ENCODE measurements around the gene DACT1. TPM values are rescaled to one million over a fixed set of nuclear protein-coding genes. Genes with fewer than 3 reads are reported as not detected.

Gene DACT1
- total and polyA plus RNA-seq, 2 donors: 4.0 to 9.3 TPM

DNA sequence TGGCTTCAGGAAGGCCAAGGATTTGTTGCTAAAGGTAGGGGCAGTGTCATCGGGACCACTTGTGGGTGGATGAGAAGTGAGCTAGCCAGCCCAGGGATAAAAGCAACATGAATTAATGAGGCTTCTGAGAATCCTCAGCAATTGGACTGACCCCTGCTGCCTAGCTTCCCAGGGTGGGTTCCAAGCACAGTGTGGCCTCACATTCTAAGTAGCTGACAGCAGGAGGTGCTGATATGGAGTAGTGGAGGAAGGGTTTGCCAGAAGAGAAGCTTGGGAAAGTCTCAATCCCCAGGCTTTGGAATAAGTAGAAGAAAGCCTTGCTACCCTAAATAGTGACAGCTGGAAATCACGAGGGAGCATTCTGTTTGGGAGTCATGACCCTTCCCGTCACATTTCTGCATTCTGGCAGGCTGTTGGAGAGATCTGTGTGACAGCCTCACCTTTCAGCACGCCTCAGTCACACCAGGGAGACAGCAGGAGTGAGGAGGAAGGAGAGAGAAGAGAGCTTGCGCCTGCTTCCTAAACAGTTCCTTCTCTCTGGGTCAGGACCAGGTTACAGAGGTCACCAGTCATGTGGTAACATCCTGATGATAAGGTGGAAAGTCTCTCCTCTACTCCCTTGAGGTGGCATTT lies 31.2 kb downstream of the DACT1 start:
- no peak for DNase-seq (ENCODE audit: low read depth in 6 of 9, low spot score in 9 of 9)
- no peaks in the 10 kb centered on the region for H3K9me3 ChIP-seq (ENCODE audit: control insufficient read depth in 2 of 2, insufficient read depth in 1 of 2, low read length in 1 of 2)
- WGBS: 90% methylated on average over 5 of the region's 5 CpGs
- H3K4me3 ChIP-seq (ENCODE audit: low read length in 2 of 2): no peak overlapping the region
- H3K36me3 ChIP-seq (ENCODE audit: control insufficient read depth in 2 of 2, insufficient read depth in 2 of 2, low read length in 1 of 2): no peaks in the 10 kb centered on the region
- H3K27me3 ChIP-seq (ENCODE audit: control insufficient read depth in 2 of 2, insufficient read depth in 1 of 2, low read length in 1 of 2): no peaks in the 10 kb centered on the region
- no peak overlapping the region for H3K27ac ChIP-seq (ENCODE audit: low read depth in 1 of 2, low read length in 1 of 2)
- no peaks in the 10 kb centered on the region for H3K4me1 ChIP-seq (ENCODE audit: control insufficient read depth in 2 of 2, insufficient read depth in 2 of 2, low read length in 2 of 2)

DNA sequence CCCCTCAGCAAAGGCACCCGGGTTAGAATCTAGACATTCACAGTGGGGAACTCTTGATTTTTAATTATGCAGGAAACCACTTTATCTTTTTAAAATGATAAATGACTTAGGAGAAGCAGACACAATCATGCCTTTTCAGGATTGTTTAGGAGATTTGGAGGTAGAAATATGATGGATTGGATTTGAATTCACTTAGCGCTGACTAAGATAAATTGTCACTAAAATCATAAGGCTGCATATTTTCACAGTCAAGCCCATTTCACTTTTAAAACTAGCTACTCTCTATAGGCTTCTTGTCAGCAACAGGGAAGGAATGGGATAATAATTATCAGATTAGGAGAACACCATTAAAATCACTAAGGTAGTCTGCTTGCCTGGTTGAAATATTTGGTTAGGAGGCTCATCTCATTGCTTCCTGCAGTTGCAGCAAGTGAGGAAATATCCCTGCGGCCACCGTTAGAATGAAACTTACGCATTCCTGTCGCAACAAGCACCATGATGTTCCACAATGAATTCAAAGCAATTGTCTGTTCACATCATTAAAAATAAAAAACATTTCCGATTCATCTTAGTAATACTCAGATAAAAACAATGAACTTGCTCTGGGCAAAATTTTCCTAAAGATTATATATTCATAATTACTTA lies 31.9 kb downstream of the DACT1 start:
- Histone ChIP-seq H3K27ac (ENCODE audit: low read depth in 1 of 2, low read length in 1 of 2) (no peak overlapping the region), H3K27me3 (ENCODE audit: control insufficient read depth in 2 of 2, insufficient read depth in 1 of 2, low read length in 1 of 2) (no peaks in the 10 kb centered on the region), H3K4me3 (ENCODE audit: low read length in 2 of 2) (no peak overlapping the region), H3K36me3 (ENCODE audit: control insufficient read depth in 2 of 2, insufficient read depth in 2 of 2, low read length in 1 of 2) (no peaks in the 10 kb centered on the region), H3K4me1 (ENCODE audit: control insufficient read depth in 2 of 2, insufficient read depth in 2 of 2, low read length in 2 of 2) (no peaks in the 10 kb centered on the region), H3K9me3 (ENCODE audit: control insufficient read depth in 2 of 2, insufficient read depth in 1 of 2, low read length in 1 of 2) (no peaks in the 10 kb centered on the region)
- no peak for DNase-seq (ENCODE audit: low read depth in 6 of 9, low spot score in 9 of 9)
- 93% methylated on average over 7 of the region's 7 CpGs for WGBS

GRCh38 chr14:58671024-58671423 lies 33.3 kb downstream of the DACT1 start:
- Histone ChIP-seq H3K27me3 (ENCODE audit: control insufficient read depth in 2 of 2, insufficient read depth in 1 of 2, low read length in 1 of 2) (no peaks in the 10 kb centered on the region), H3K27ac (ENCODE audit: low read depth in 1 of 2, low read length in 1 of 2) (no peak overlapping the region), H3K36me3 (ENCODE audit: control insufficient read depth in 2 of 2, insufficient read depth in 2 of 2, low read length in 1 of 2) (no peaks in the 10 kb centered on the region), H3K4me1 (ENCODE audit: control insufficient read depth in 2 of 2, insufficient read depth in 2 of 2, low read length in 2 of 2) (no peaks in the 10 kb centered on the region), H3K9me3 (ENCODE audit: control insufficient read depth in 2 of 2, insufficient read depth in 1 of 2, low read length in 1 of 2) (no peaks in the 10 kb centered on the region), H3K4me3 (ENCODE audit: low read length in 2 of 2) (no peak overlapping the region)
- 89% methylated on average over 1 of the region's 1 CpG for WGBS
- no peak for DNase-seq (ENCODE audit: low read depth in 6 of 9, low spot score in 9 of 9)

DNA sequence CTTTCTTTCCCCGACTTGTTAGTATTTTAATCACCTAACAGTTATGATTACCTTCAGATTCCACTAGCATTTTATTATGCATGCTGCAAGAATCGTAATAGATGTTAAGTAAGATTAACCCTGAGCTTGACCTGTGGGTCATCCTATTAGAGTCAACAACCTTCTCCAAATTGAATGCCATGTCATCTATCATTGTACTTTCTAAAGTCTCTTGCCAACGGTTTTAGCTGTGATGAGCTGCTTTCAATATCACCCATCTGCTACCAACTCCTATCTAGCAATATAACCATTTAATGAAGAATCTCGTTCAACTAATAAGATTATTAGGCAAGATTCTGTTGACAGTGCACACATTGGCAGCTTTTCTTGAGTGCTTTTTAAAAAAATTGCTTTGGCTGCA lies 33.7 kb downstream of the DACT1 start:
- H3K27ac ChIP-seq (ENCODE audit: low read depth in 1 of 2, low read length in 1 of 2): no peak overlapping the region
- no peak overlapping the region for H3K4me3 ChIP-seq (ENCODE audit: low read length in 2 of 2)
- H3K27me3 ChIP-seq (ENCODE audit: control insufficient read depth in 2 of 2, insufficient read depth in 1 of 2, low read length in 1 of 2): no peaks in the 10 kb centered on the region
- no peaks in the 10 kb centered on the region for H3K9me3 ChIP-seq (ENCODE audit: control insufficient read depth in 2 of 2, insufficient read depth in 1 of 2, low read length in 1 of 2)
- 93% methylated on average over 4 of the region's 4 CpGs for WGBS
- DNase-seq (ENCODE audit: low read depth in 6 of 9, low spot score in 9 of 9): no peak
- H3K36me3 ChIP-seq (ENCODE audit: control insufficient read depth in 2 of 2, insufficient read depth in 2 of 2, low read length in 1 of 2): no peaks in the 10 kb centered on the region
- no peaks in the 10 kb centered on the region for H3K4me1 ChIP-seq (ENCODE audit: control insufficient read depth in 2 of 2, insufficient read depth in 2 of 2, low read length in 2 of 2)

- Histone ChIP-seq H3K4me3 (ENCODE audit: low read length in 2 of 2) (no peak overlapping the region), H3K4me1 (ENCODE audit: control insufficient read depth in 2 of 2, insufficient read depth in 2 of 2, low read length in 2 of 2) (no peaks in the 10 kb centered on the region), H3K27me3 (ENCODE audit: control insufficient read depth in 2 of 2, insufficient read depth in 1 of 2, low read length in 1 of 2) (no peaks in the 10 kb centered on the region), H3K27ac (ENCODE audit: low read depth in 1 of 2, low read length in 1 of 2) (no peak overlapping the region), H3K36me3 (ENCODE audit: control insufficient read depth in 2 of 2, insufficient read depth in 2 of 2, low read length in 1 of 2) (no peaks in the 10 kb centered on the region), H3K9me3 (ENCODE audit: control insufficient read depth in 2 of 2, insufficient read depth in 1 of 2, low read length in 1 of 2) (no peaks in the 10 kb centered on the region)
- WGBS: 95% methylated on average over 2 of the region's 2 CpGs
- no peak for DNase-seq (ENCODE audit: low read depth in 6 of 9, low spot score in 9 of 9)
Observed at GRCh38 chr14:58673722-58674121, 36.0 kb downstream of the DACT1 start.

DNA sequence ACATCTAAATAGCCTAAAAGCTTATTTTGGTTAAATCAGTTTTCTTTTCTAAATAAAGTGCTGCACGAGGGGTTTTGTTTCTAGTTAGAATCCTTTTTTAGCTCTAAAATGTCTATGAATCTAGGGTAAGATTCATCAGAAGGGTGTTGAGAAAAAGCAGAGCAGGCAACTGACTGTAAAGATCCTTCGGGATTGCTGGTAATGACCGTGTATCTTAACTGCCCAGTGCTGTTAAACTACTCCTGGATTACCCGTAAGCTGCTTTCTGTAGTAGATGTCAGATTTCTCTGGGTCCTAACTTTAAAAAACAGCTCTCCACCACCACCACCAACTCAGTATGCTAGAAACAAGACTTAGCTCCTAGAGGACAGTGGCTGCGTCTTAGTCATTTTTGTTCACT lies 39.2 kb downstream of the DACT1 start:
- H3K36me3 ChIP-seq (ENCODE audit: control insufficient read depth in 2 of 2, insufficient read depth in 2 of 2, low read length in 1 of 2): no peaks in the 10 kb centered on the region
- no peaks in the 10 kb centered on the region for H3K4me1 ChIP-seq (ENCODE audit: control insufficient read depth in 2 of 2, insufficient read depth in 2 of 2, low read length in 2 of 2)
- no peak overlapping the region for H3K27ac ChIP-seq (ENCODE audit: low read depth in 1 of 2, low read length in 1 of 2)
- no peaks in the 10 kb centered on the region for H3K9me3 ChIP-seq (ENCODE audit: control insufficient read depth in 2 of 2, insufficient read depth in 1 of 2, low read length in 1 of 2)
- no peak for DNase-seq (ENCODE audit: low read depth in 6 of 9, low spot score in 9 of 9)
- H3K4me3 ChIP-seq (ENCODE audit: low read length in 2 of 2): no peak overlapping the region
- H3K27me3 ChIP-seq (ENCODE audit: control insufficient read depth in 2 of 2, insufficient read depth in 1 of 2, low read length in 1 of 2): no peaks in the 10 kb centered on the region
- 94% methylated on average over 5 of the region's 5 CpGs for WGBS

DNA sequence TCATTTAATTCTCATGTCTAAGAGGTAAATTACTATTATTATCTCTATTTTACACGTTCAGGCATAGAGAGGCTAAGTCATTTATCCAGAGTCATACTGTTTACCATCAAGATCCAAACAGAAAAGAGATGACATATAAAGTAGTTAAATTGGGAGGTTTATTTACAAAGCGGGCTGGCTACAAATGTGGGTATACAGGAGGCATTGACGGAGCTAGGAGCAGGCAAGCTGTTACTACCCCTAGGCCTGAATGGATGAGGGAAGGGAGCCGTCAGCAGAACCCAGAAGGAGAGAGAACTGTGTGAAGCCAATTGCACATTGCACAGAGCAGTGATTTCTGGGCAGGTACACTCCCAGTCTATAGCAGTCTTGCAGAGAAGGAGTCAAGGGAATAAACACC lies 39.8 kb downstream of the DACT1 start:
- no peak overlapping the region for H3K4me3 ChIP-seq (ENCODE audit: low read length in 2 of 2)
- no peaks in the 10 kb centered on the region for H3K4me1 ChIP-seq (ENCODE audit: control insufficient read depth in 2 of 2, insufficient read depth in 2 of 2, low read length in 2 of 2)
- DNase-seq (ENCODE audit: low read depth in 6 of 9, low spot score in 9 of 9): no peak
- H3K9me3 ChIP-seq (ENCODE audit: control insufficient read depth in 2 of 2, insufficient read depth in 1 of 2, low read length in 1 of 2): no peaks in the 10 kb centered on the region
- no peak overlapping the region for H3K27ac ChIP-seq (ENCODE audit: low read depth in 1 of 2, low read length in 1 of 2)
- no peaks in the 10 kb centered on the region for H3K27me3 ChIP-seq (ENCODE audit: control insufficient read depth in 2 of 2, insufficient read depth in 1 of 2, low read length in 1 of 2)
- H3K36me3 ChIP-seq (ENCODE audit: control insufficient read depth in 2 of 2, insufficient read depth in 2 of 2, low read length in 1 of 2): no peaks in the 10 kb centered on the region
- 97% methylated on average over 4 of the region's 4 CpGs for WGBS

DNA sequence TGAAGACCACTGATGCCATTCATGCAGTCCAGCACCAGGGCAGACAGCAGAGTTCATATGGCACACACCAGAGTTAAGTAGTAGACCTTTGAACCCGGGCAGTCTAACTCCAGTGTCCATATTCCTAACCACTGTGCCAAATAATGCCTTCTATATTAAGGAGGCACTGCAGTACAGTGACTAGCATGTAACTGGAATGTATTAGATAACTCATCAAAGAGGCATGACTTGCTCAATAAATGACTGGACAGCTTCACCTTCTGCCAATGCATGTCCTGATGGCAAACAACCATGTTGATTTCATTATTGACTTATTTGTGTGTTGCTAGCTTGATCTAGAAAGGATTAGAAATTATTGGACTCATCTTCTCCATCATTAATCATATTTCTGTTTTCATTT lies 40.2 kb downstream of the DACT1 start:
- Histone ChIP-seq H3K36me3 (ENCODE audit: control insufficient read depth in 2 of 2, insufficient read depth in 2 of 2, low read length in 1 of 2) (no peaks in the 10 kb centered on the region), H3K27ac (ENCODE audit: low read depth in 1 of 2, low read length in 1 of 2) (no peak overlapping the region), H3K27me3 (ENCODE audit: control insufficient read depth in 2 of 2, insufficient read depth in 1 of 2, low read length in 1 of 2) (no peaks in the 10 kb centered on the region), H3K4me1 (ENCODE audit: control insufficient read depth in 2 of 2, insufficient read depth in 2 of 2, low read length in 2 of 2) (no peaks in the 10 kb centered on the region), H3K9me3 (ENCODE audit: control insufficient read depth in 2 of 2, insufficient read depth in 1 of 2, low read length in 1 of 2) (no peaks in the 10 kb centered on the region), H3K4me3 (ENCODE audit: low read length in 2 of 2) (no peak overlapping the region)
- WGBS: 94% methylated on average over 1 of the region's 1 CpG
- no peak for DNase-seq (ENCODE audit: low read depth in 6 of 9, low spot score in 9 of 9)

- Histone ChIP-seq H3K27me3 (ENCODE audit: control insufficient read depth in 2 of 2, insufficient read depth in 1 of 2, low read length in 1 of 2) (no peaks in the 10 kb centered on the region), H3K4me1 (ENCODE audit: control insufficient read depth in 2 of 2, insufficient read depth in 2 of 2, low read length in 2 of 2) (no peaks in the 10 kb centered on the region), H3K36me3 (ENCODE audit: control insufficient read depth in 2 of 2, insufficient read depth in 2 of 2, low read length in 1 of 2) (no peaks in the 10 kb centered on the region), H3K27ac (ENCODE audit: low read depth in 1 of 2, low read length in 1 of 2) (no peak overlapping the region), H3K9me3 (ENCODE audit: control insufficient read depth in 2 of 2, insufficient read depth in 1 of 2, low read length in 1 of 2) (no peaks in the 10 kb centered on the region), H3K4me3 (ENCODE audit: low read length in 2 of 2) (no peak overlapping the region)
- 96% methylated on average over 4 of the region's 4 CpGs for WGBS
- DNase-seq (ENCODE audit: low read depth in 6 of 9, low spot score in 9 of 9): no peak
Observed at GRCh38 chr14:58680698-58681097, 42.9 kb downstream of the DACT1 start.

All from thymus (tissue), 11 donors.